Esophagus squamous epithelium (tissue), 5 donors: Measurements from ENCODE around the gene CATSPER3. TPM values are rescaled to one million over a fixed set of nuclear protein-coding genes. Genes with fewer than 3 reads are reported as not detected.

ENCODE experiments used
- DNase-seq: peaks from one replicate; lab custom pipeline; 2025; lab: John Stamatoyannopoulos, UW
- H3K27ac ChIP-seq, 4 donors: fragments of 200-600 bp; sonication (generic); one replicate each; pipeline ENCODE4 v1.5.1; 2016 to 2019; ENCODE audit warnings: mild to moderate bottlenecking in 1 of 4
- H3K27me3 ChIP-seq, 4 donors: fragments of 200-600 bp; sonication (generic); 1 replicate in 3 of 4; 2 replicates in 1 of 4; pipeline versions ENCODE4 v1.5.1 to v1.6.0; 2017 to 2021; ENCODE audit warnings: antibody characterized with exemption in 1 of 4
- H3K36me3 ChIP-seq, 3 donors: fragments of 200-600 bp; sonication (generic); one replicate each; pipeline ENCODE4 v1.5.1; 2016 to 2019
- H3K4me1 ChIP-seq, 3 donors: fragments of 200-600 bp; sonication (generic); one replicate each; pipeline ENCODE4 v1.5.1; 2017 to 2019
- H3K4me3 ChIP-seq, 4 donors: fragments of 200-600 bp; sonication (generic); 1 replicate in 3 of 4; 2 replicates in 1 of 4; pipeline ENCODE4 v1.5.1; 2016 to 2019; ENCODE audit warnings: mild to moderate bottlenecking in 2 of 4, moderate library complexity in 1 of 4
- H3K9me3 ChIP-seq, 3 donors: fragments of 200-600 bp; sonication (generic); one replicate each; pipeline ENCODE4 v1.5.1; 2016 to 2019
- CTCF ChIP-seq, 6 experiments: fragments of 450-650 bp in 4 of 6; fragments of 200-600 bp in 2 of 6; sonication (generic) in 2 of 6; IDR thresholded peaks; one replicate each; pipeline ENCODE4 v1.5.1; 2016 to 2019; ENCODE audit warnings: antibody characterized with exemption in 6 of 6, mild to moderate bottlenecking in 4 of 6, moderate library complexity in 4 of 6
- POLR2A ChIP-seq, 4 donors: fragments of 450-650 bp; IDR thresholded peaks; one replicate each; pipeline ENCODE4 v1.6.1; 2017; ENCODE audit warnings: antibody characterized with exemption in 4 of 4, mild to moderate bottlenecking in 4 of 4, moderate library complexity in 3 of 4
- WGBS, 2 donors: methylation state at CpG; one replicate each; pipeline ENCODE4 v1.1.5; 2018; 5-methylcytosine and 5-hydroxymethylcytosine counted together
- intact Hi-C: fragments of 100-400 bp; cut with DNase I; formaldehyde crosslinking; loops from one replicate; pipeline ENCODE4 v1.15.0; 2022
- total RNA-seq, 4 donors: library from RNA; depleted of rRNA; stranded (reverse); fragments of >200 nt; gene quantifications; one replicate each; pipeline ENCODE4 v1.1.0, GENCODE V29; 2016
- donor health status: DM: yes; HTN: yes; CAD: no.

CATSPER3 gene
- total RNA-seq, 4 donors from 2014 or later: 0.23 to 0.76 TPM; not detected in 2

DNA sequence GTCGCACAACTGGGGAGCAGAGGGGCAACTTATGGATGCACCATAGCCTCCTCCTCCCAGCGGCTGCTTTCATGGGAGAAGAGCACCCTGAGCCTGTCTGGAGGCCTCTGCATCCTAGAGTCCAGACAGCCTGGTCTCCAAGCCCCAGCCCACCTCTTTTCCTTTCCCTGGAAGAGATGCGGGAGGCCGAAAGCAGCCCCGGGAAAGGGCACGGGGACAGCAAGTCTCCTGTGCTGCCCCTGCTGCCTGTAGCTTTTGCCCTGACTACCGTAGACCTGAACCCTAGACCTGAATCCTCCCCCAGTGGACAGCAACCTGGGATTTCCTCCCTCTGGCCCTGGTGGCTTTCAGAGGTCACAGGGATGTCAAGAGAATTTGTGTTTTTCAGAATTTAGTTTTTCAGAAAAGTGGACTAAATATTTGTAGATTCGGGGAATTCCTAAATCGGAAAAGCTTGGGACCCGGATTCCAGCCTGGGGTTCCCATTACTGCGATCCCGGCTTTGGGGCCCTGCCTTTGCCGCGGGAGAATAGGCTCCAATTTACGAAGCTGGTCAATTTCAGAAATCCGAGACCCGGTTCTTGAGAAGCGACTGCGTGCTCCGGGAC, 70.6 kb downstream of the CATSPER3 start:
- Histone ChIP-seq H3K36me3 (peaks cover 0 to 6% (median 5%) of the 10 kb centered on the region in 3 donors), H3K9me3 (no peaks in the 10 kb centered on the region), H3K4me3 (peak overlapping the region; percentile 63 to 90 (median 82)), H3K27ac (peak overlapping the region; percentile 96 to 99 (median 98)), H3K27me3 (peaks cover 0 to 92% (median 0%) of the 10 kb centered on the region in 4 donors), H3K4me1 (peaks cover 22 to 87% (median 41%) of the 10 kb centered on the region in 3 donors)
- intact Hi-C loops: loop anchor here (10.0 kb wide), 1 partner anchor 96 kb away; no protein-coding TSS in a partner anchor
- DNase-seq: no peak
- WGBS, 2 donors: 7 to 10% methylated on average over 7 to 10 of the region's 20 CpGs
- TF ChIP-seq CTCF (IDR thresholded peaks at IDR 0.05): no peak
- TF ChIP-seq POLR2A (IDR thresholded peaks at IDR 0.05): no peak

GRCh38 chr5:135038813-135039270, 71.1 kb downstream of the CATSPER3 start:
- H3K27me3 ChIP-seq: peaks cover 0 to 89% (median 0%) of the 10 kb centered on the region in 4 donors
- TF ChIP-seq POLR2A (IDR thresholded peaks at IDR 0.05) (no peak), CTCF (IDR thresholded peaks at IDR 0.05) (no peak)
- WGBS, 2 donors: 0 to 4% methylated on average over 5 to 21 of the region's 42 CpGs
- H3K4me3 ChIP-seq: peak overlapping the region; percentile 63 to 90 (median 82)
- no peaks in the 10 kb centered on the region for H3K9me3 ChIP-seq
- peak overlapping the region; percentile 96 to 99 (median 98) for H3K27ac ChIP-seq
- intact Hi-C loops: loop anchor here (10.0 kb wide), 1 partner anchor 96 kb away; no protein-coding TSS in a partner anchor
- no peak for DNase-seq
- peaks cover 22 to 82% (median 41%) of the 10 kb centered on the region in 3 donors for H3K4me1 ChIP-seq
- H3K36me3 ChIP-seq: peaks cover 0 to under 1% (median 0%) of the 10 kb centered on the region in 3 donors

- no peaks in the 10 kb centered on the region for H3K36me3 ChIP-seq
- no CpG with 5 or more reads among the region's 87 CpGs for WGBS, 2 donors
- H3K4me1 ChIP-seq: peaks cover 21 to 83% (median 41%) of the 10 kb centered on the region in 3 donors
- peaks cover 0 to 83% (median 0%) of the 10 kb centered on the region in 4 donors for H3K27me3 ChIP-seq
- peak in 3 of 4 donors; percentile 27 to 74 (median 49) for TF ChIP-seq POLR2A (IDR thresholded peaks at IDR 0.05)
- TF ChIP-seq CTCF (IDR thresholded peaks at IDR 0.05): peak in 1 of 6 experiments; percentile 5
- H3K27ac ChIP-seq: peak overlapping the region; percentile 96 to 99 (median 98)
- no peak for DNase-seq
- peak overlapping the region; percentile 63 to 90 (median 82) for H3K4me3 ChIP-seq
- no peaks in the 10 kb centered on the region for H3K9me3 ChIP-seq
- intact Hi-C loops: loop anchor here (10.0 kb wide), 1 partner anchor 95 kb away; no protein-coding TSS in a partner anchor
These were observed 71.7 kb downstream of the CATSPER3 start for GRCh38 chr5:135039271-135040033.

DNA sequence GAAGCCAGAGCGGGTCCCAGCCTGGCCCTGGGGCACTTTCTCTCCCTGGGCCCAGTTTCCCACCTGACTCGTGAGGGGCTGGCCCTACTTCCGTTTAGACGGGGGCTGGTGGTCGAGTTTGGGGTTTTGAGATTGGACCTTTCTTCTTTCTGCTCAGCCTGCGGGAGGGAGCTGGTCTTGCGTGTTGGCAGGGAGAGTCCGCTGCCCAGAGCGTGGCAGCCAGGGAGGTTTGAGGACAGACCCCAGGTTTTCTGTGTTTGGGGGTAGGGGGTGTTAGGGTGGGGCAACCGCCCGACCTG, 72.3 kb downstream of the CATSPER3 start:
- TF ChIP-seq POLR2A (IDR thresholded peaks at IDR 0.05): no peak
- TF ChIP-seq CTCF (IDR thresholded peaks at IDR 0.05): no peak
- Histone ChIP-seq H3K27me3 (peaks cover 0 to 78% (median 0%) of the 10 kb centered on the region in 4 donors), H3K9me3 (no peaks in the 10 kb centered on the region), H3K4me3 (peak overlapping the region; percentile 63 to 90 (median 82)), H3K27ac (peak overlapping the region; percentile 96 to 99 (median 98)), H3K4me1 (peaks cover 16 to 83% (median 41%) of the 10 kb centered on the region in 3 donors), H3K36me3 (no peaks in the 10 kb centered on the region)
- WGBS, 2 donors: no CpG with 5 or more reads among the region's 11 CpGs
- intact Hi-C loops: no loop called here
- no peak for DNase-seq
